ENCODE measurements around the gene LCNL1. TPM values are rescaled to one million over a fixed set of nuclear protein-coding genes. Genes with fewer than 3 reads are reported as not detected.

LCNL1 gene
- total and polyA plus RNA-seq, 2 experiments from 2014 or later, result 0.36 TPM; not detected in 1

DNA sequence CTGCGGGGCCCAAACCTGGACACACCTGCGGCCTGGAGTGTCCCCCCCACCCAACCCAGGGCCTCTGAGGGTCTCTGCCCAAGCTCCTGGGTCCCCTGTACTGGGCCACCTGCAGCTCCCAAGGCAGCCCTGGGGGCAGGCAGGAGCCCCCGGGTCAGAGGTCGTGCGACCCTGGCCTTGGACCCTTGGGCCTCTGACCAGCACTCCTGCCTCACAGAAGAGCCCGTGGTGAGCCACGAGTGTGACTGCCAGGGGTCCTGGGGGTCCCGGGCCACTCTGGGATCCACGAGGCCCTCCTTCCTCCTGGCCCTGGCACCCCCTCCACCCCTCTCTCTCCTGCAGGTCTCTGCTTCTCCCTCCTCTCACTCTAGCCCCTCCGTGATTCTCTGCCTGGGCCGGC lies 10.5 kb upstream of the LCNL1 start:
- H3K4me1 ChIP-seq (ENCODE audit: low read depth), result no peaks in the 10 kb centered on the region
- peaks cover under 1% of the 10 kb centered on the region for H3K27me3 ChIP-seq
- no peaks in the 10 kb centered on the region for H3K36me3 ChIP-seq
- H3K27ac ChIP-seq, result no peak overlapping the region
- TF ChIP-seq, protein P1, sequence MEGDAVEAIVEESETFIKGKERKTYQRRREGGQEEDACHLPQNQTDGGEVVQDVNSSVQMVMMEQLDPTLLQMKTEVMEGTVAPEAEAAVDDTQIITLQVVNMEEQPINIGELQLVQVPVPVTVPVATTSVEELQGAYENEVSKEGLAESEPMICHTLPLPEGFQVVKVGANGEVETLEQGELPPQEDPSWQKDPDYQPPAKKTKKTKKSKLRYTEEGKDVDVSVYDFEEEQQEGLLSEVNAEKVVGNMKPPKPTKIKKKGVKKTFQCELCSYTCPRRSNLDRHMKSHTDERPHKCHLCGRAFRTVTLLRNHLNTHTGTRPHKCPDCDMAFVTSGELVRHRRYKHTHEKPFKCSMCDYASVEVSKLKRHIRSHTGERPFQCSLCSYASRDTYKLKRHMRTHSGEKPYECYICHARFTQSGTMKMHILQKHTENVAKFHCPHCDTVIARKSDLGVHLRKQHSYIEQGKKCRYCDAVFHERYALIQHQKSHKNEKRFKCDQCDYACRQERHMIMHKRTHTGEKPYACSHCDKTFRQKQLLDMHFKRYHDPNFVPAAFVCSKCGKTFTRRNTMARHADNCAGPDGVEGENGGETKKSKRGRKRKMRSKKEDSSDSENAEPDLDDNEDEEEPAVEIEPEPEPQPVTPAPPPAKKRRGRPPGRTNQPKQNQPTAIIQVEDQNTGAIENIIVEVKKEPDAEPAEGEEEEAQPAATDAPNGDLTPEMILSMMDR (IDR thresholded peaks at IDR 0.05; ENCODE audit: low read depth, low read length), result no peak
- no peak overlapping the region for H3K4me3 ChIP-seq
- no peaks in the 10 kb centered on the region for H3K9me3 ChIP-seq (ENCODE audit: low read depth)
- no peak for DNase-seq (ENCODE audit: low read depth in 1 of 2, low spot score in 1 of 2)

DNA sequence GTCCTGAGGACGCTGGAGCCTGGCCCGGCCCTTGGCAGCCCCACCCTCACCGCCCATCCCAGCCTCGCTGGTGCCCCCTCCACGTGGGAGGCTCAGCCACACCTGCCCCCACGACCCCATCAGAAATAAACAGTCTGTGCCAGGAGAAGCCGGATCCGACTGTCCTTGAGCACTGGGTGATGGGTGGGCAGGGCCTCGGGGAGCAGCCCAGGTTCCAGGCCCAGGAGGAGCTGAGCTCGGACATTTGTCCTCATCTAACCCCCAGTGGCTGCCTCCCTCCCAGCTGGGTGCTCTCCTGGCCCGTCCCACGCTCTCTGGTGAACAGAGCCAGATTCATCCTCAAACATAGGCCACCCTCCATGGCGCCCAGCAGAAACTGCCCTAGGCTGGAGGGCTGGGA lies 10.1 kb upstream of the LCNL1 start:
- Histone ChIP-seq H3K27me3 (peaks cover 2% of the 10 kb centered on the region), H3K4me1 (ENCODE audit: low read depth) (no peaks in the 10 kb centered on the region), H3K27ac (no peak overlapping the region), H3K36me3 (no peaks in the 10 kb centered on the region), H3K4me3 (no peak overlapping the region), H3K9me3 (ENCODE audit: low read depth) (no peaks in the 10 kb centered on the region)
- TF ChIP-seq, protein P1 (IDR thresholded peaks at IDR 0.05; ENCODE audit: low read depth, low read length), result no peak
- no peak for DNase-seq (ENCODE audit: low read depth in 1 of 2, low spot score in 1 of 2)

DNA sequence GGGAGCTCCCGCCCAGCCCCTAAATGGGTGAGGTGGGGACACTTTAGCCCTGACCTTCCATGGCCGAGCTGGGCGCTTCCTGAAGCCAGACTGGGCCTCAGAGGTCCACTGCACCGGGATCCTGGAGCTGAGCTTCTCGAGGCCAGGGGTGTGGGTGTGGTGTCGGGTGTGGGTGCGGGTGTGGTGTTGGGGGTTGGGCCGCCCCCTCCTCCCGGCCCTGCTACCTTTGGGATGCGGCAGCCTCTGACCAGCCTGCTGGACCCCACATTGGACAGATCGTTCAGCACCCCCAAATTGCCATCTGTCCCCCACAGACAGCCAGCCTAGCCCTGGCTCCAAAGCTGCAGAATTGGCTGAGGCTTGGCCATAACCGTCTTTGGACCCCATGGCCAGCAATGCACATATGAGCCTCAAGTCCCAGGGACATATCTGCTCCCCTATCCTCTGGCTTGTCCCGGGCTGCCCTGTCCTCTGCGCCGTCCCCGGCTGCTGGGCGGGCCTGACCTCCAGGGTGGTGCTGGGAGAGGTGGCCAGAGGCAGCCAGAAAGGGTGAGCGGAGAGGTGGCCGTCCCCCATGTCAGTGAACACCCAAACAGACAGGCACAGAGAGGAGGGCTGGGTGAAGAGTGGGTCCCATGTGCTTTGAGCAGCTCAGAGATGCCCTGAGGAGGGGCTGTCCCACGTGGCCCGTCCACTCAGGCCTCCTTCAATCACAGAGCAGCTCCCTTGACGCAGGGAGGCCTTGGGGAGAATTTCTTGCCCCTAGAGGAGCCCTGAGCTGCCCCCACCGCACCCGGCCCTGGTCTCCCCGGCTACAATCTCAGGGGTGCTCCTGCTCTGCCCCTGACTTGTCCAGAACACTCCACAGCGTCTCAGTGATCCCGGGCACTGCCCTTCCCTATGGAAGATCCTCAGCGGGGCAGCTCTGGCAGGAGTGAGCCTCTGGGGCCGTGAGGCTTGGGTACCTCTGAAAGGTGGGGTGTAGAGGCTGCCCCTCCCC lies 8.9 kb upstream of the LCNL1 start:
- DNase-seq (ENCODE audit: low read depth in 1 of 2, low spot score in 1 of 2), result no peak
- TF ChIP-seq, protein P1 (IDR thresholded peaks at IDR 0.05; ENCODE audit: low read depth, low read length), result no peak
- no peaks in the 10 kb centered on the region for H3K9me3 ChIP-seq (ENCODE audit: low read depth)
- peaks cover 2% of the 10 kb centered on the region for H3K27me3 ChIP-seq
- H3K4me1 ChIP-seq (ENCODE audit: low read depth), result no peaks in the 10 kb centered on the region
- H3K27ac ChIP-seq, result no peak overlapping the region
- no peaks in the 10 kb centered on the region for H3K36me3 ChIP-seq
- no peak overlapping the region for H3K4me3 ChIP-seq

DNA sequence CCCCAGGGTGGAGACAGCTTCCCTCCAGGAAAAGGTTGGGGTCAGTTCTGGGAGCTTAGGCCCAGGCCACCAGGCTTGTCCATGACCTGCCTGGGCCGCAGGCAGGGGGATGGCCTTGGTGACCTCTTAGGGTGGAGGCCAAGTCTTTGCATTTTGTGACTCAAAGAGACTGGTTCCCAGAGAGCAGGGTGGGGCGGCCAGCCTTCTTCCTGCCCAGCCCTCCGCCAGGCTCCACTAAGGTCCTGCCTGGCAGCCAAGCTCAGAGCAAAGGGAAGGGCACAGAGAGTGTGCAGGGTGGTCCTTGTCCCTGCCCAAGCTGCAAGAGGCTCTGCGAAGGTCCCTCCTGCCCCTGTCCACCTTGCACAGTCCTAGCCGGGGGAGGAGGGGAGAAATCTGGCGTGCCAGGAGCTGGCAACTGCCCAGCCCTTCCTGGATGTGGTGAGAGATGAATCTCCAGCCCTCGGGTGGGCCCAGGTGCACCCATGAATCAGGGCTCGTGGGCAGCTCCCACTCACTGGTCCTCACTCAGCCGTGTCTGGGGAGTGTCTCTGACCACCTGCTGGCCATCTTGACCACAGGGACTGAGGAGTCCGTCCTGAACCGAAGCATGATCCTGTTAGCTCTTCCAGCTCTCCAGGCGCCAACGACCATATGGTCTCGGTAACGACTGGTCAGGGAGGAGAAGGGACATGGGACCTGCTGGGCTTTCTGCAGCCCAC lies 7.8 kb upstream of the LCNL1 start:
- Histone ChIP-seq H3K27ac (no peak overlapping the region), H3K4me3 (no peak overlapping the region), H3K4me1 (ENCODE audit: low read depth) (no peaks in the 10 kb centered on the region), H3K27me3 (peaks cover 2% of the 10 kb centered on the region), H3K9me3 (ENCODE audit: low read depth) (no peaks in the 10 kb centered on the region), H3K36me3 (no peaks in the 10 kb centered on the region)
- DNase-seq (ENCODE audit: low read depth in 1 of 2, low spot score in 1 of 2), result no peak
- TF ChIP-seq, protein P1 (IDR thresholded peaks at IDR 0.05; ENCODE audit: low read depth, low read length), result no peak

DNA sequence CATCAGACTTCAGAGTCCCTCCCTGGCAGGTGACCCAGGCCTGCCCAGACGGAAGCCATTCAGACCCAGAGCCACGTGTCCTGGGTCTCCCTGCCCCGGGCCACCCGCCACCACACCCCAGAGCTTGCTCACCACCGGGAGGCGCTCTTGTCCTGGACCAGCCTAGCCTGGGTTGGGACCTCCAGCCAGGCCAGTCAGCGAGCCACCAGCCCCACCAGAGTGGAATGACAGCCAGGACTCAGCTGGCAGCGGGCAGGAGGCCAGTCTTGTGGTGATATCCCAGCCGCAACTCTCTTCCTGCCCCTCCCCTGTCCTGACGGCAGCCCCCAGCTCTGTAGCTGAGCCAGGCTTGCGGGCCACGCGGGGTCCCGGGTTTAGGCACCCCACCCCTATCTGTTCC lies 7.1 kb upstream of the LCNL1 start:
- H3K36me3 ChIP-seq, result no peaks in the 10 kb centered on the region
- H3K4me1 ChIP-seq (ENCODE audit: low read depth), result no peaks in the 10 kb centered on the region
- no peaks in the 10 kb centered on the region for H3K9me3 ChIP-seq (ENCODE audit: low read depth)
- peak in 1 of 2 donors; percentile 36 for DNase-seq (ENCODE audit: low read depth in 1 of 2, low spot score in 1 of 2)
- H3K4me3 ChIP-seq, result no peak overlapping the region
- peaks cover 2% of the 10 kb centered on the region for H3K27me3 ChIP-seq
- TF ChIP-seq, protein P1 (IDR thresholded peaks at IDR 0.05; ENCODE audit: low read depth, low read length), result peak; percentile 30
- H3K27ac ChIP-seq, result no peak overlapping the region

All from cardiac muscle cell (in vitro differentiated cells and primary cell).